ENCODE measurements around the gene SS18L1. TPM values are rescaled to one million over a fixed set of nuclear protein-coding genes. Genes with fewer than 3 reads are reported as not detected.

Gene SS18L1
- total and polyA plus RNA-seq, 2 experiments from 2014 or later = 6.5 to 32.6 TPM

GRCh38 chr20:62225026-62225425 lies 81.5 kb downstream of the SS18L1 start:
- Histone ChIP-seq H4K20me1 (replicated peaks; ENCODE audit: insufficient read depth) (no peaks in the 10 kb centered on the region), H2AFZ (no peak overlapping the region), H3K27ac (ENCODE audit: low read depth) (no peak overlapping the region), H3K4me1 (ENCODE audit: insufficient read depth) (peaks cover 5% of the 10 kb centered on the region; the same call in 1 of the 2 replicates), H3K36me3 (ENCODE audit: insufficient read depth) (no peaks in the 10 kb centered on the region), H3F3A (replicated peaks; ENCODE audit: low read depth) (no peaks in the 10 kb centered on the region), H3K4me2 (no peak overlapping the region), H3K27me3 (ENCODE audit: insufficient read depth) (peaks cover 20% of the 10 kb centered on the region), H3K79me2 (replicated peaks; ENCODE audit: insufficient read depth) (no peaks in the 10 kb centered on the region), H3K4me3 (no peak overlapping the region), H3K9me2 (ENCODE audit: insufficient read depth) (no peaks in the 10 kb centered on the region)
- ATAC-seq (no peak), DNase-seq (ENCODE audit: low spot score) (no peak)
- Mint-ChIP-seq H3K27ac (no peak overlapping the region), H3K4me3 (no peak overlapping the region), H3K4me1 (peaks cover 17% of the 10 kb centered on the region), H3K9me3 (no peaks in the 10 kb centered on the region), H3K27me3 (ENCODE audit: insufficient read depth, low read depth, poor library complexity) (peaks cover 18% of the 10 kb centered on the region), H3K36me3 (ENCODE audit: low read depth) (no peaks in the 10 kb centered on the region; the same call in 2 of the 3 replicates)
- TF ChIP-seq ZNF114 (CRISPR knock-in tag; IDR thresholded peaks at IDR 0.05) (no peak), CTCF (conservative IDR thresholded peaks at IDR 0.05; ENCODE audit: low read depth in 2 of 2) (no peak), JUNB (IDR thresholded peaks at IDR 0.05; ENCODE audit: unreplicated experiment) (no peak), ZNF331 (CRISPR knock-in tag; IDR thresholded peaks at IDR 0.05; ENCODE audit: low read depth) (no peak), NANOG (IDR thresholded peaks at IDR 0.05; ENCODE audit: borderline replicate concordance) (no peak), ZNF462 (CRISPR knock-in tag; IDR thresholded peaks at IDR 0.05) (no peak), ETS1 (IDR thresholded peaks at IDR 0.05) (no peak), REST (IDR thresholded peaks at IDR 0.05; ENCODE audit: unreplicated experiment) (no peak), CREB1 (CRISPR knock-in tag; IDR thresholded peaks at IDR 0.05; ENCODE audit: low read depth) (no peak), EZH2 (IDR thresholded peaks at IDR 0.05; ENCODE audit: low read depth, unreplicated experiment) (no peak), EZH2phosphoT487 (IDR thresholded peaks at IDR 0.05; ENCODE audit: unreplicated experiment) (no peak), STAT1 (IDR thresholded peaks at IDR 0.05; ENCODE audit: unreplicated experiment) (no peak), POLR2AphosphoS5 (IDR thresholded peaks at IDR 0.05; ENCODE audit: low read depth) (no peak)
